Cerebellar nuclear complex (tissue), 1 donor: Measurements from ENCODE around the gene FLRT3.

Source experiments
- DNase-seq, 2 experiments: peaks; one replicate each; lab custom pipeline; 2025; lab: John Stamatoyannopoulos, UW

The FLRT3 gene

DNA sequence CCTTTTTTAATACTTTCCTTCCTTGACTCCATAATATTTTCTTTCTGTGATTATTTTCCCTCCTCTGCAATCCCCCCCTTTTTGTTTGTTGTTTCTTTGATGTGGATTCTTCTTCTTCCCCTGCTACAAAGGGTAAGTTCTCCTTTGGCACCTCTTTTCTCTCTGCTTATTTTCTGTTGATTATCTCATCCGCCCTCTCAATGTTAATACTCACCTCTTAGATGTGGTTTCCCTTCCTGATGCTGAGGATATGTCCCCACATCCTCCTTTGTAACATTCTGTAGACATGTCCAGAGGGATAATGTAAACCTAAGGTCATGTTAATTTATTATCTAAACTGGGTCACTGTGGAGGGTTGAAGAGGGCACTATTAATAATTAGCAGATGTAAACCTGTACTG, 17.7 kb downstream of the FLRT3 start:
- no peak for DNase-seq

DNA sequence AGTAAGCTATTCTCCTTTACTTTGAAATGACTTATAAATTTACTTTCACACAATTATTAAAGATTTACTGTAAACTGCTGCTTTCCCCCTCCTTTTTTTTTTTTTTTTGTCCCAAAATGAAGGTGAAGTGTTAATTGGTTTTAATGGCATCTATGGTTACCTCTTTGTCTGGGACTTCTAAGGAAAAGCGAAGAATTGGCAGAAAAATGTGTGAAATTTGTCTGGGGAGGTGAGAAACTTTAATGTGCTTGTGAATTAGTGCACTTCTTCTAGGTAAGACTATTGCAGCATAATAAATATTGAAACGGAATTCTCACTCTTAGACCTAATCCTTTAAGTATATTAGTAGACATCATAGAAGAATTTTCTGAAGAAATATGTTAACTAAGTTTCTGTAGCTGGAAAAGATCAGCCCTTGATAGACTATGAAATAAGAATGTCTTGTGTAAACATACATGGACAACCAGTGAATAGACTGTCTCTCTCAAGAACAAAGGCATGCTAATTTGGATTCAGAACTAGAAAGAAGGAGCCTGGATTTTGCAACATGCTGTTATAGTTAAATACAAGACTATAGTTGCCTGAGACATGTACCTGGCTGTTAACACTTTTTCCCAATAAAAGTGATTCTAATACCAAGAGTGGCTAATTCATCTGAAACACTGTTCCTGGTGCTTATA, 23.9 kb downstream of the FLRT3 start:
- no peak for DNase-seq

DNA sequence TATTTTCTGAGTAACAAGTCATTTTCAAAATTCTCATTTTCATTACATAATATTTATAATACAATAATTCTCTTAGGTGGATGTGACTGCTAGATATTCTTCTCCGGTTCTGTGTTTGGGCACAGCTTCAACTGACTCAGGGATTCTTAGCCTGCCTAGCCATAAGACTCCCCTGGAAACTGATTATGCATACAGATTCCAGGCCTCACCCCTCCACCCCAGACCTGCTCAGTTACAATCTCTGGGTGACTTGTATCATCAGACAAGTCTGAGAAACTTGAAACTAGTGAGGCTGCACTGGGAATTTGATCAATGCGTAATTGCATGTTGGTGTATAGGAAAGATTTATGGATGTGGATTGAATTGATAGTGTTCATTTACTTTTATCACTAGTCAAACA, 25.4 kb downstream of the FLRT3 start:
- DNase-seq = no peak

DNA sequence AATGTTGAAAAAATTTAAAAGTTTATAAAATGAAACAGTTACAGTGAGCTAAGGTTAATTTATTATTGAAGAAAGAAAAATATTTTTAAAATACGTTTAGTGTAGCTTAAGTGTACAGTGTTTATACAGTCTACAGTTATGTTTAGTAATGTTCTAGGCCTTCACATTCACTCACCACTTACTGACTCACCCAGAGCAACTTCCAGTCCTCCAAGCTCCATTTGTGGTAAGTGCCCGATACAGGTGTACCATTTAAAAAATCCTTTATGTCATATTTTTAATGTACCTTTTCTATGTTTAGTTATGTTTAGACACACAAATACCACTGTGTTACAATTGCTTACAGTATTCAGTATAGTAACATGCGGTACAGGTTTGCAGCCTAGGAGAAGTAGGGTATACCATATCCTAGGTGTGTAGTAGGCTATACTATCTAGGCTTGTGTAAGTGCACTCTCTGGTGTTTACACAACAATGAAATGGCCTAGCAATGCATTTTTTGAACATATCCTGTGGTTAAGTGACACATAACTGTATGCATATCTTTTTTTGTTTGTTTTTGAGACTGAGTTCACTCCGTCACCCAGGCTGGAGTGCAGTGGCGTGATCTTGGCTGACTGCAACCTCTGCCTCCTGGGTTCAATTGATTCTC, 26.3 kb downstream of the FLRT3 start:
- no peak for DNase-seq

DNA sequence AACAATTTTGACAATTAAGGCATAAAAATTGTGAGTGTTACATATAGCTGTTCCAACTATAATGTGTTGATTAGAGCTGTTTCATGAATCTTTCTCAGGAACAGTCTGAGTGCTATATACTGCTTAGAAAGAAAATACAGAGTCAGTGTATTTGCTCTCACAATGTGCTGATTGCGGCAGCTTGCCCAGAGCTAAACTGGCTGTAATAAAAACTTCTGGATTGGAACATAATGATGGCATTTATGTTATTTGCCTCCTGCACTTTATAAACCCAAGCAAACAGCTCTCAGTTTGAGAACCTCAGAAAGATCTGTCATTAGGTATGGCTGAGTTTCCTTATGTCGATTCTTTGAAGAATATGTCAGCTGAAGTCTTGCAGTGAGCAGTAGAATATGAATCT, 29.5 kb downstream of the FLRT3 start:
- DNase-seq = no peak

DNA sequence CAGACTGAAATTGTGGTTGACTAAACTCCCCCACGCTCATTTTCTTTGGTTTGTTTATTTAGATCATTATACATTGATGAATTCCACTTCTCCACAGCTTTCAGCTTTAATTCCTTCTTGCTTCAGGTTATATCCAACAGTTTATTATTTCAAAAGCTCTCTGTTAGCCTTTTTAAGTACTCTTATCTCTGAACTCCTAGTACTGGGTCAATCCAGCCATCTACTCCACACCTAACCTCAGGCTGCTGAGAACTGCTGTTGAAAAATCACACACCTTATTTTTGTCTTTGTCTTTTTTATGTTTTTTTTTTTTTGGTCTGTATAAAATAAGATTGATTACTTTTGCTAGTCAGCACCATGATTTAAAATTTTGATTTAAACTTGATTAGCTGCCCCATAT, 32.9 kb downstream of the FLRT3 start:
- no peak for DNase-seq

DNA sequence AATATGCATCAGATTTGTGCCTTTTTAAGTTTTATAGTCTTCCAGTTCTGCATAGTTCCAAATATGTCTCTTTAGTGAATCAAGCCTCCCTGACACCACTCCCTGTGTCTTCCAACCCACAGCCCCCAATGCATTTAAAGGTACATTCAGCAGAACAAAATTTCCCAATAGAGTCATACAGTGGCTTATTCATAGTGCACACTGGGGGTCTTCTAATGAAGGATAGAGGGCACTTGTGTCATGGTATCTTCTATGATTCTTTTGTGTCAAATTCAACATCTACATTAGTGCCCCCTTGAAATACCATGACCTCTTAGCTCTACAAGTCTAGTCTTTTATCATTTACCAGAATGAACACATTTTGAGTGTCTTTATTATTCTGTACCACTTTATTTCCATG, 33.8 kb downstream of the FLRT3 start:
- no peak for DNase-seq

DNA sequence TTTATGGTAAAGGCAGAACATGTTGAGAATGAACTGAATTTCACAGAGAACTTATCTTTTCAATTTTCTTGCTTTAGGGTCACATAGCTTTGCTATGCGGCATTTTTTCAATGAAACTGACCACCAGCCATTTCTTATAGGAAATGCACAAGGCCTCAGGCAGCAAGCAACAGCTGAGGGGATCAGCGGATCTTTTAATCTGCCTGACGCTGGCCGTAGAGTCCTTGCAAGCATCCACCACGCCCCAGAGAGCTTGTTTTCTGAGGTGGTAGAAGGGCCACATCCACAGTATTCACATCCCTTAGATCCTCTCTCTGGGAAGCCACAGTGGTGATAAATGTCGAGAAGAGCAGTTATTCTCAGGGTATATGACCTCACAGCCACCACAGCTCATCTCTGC, 34.3 kb downstream of the FLRT3 start:
- no peak for DNase-seq

DNA sequence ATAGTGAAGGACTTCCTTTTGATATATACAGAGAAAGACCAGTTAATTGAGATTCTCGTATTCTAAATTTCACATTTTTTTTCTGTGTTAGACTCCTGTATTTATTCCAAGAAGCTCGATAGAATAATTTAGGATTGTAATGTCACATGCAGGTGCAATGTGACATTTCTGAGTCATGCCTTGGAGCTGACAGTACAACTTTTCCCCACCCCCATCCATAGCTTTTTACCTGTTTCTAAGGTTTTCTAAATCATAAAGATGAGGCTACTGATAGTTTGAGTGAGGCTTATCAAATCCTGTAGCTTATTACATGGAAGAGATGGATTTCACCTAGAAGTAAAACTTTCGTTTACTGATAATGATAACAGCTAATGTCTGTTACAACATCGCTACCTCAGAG, 37.6 kb downstream of the FLRT3 start:
- DNase-seq = no peak

DNA sequence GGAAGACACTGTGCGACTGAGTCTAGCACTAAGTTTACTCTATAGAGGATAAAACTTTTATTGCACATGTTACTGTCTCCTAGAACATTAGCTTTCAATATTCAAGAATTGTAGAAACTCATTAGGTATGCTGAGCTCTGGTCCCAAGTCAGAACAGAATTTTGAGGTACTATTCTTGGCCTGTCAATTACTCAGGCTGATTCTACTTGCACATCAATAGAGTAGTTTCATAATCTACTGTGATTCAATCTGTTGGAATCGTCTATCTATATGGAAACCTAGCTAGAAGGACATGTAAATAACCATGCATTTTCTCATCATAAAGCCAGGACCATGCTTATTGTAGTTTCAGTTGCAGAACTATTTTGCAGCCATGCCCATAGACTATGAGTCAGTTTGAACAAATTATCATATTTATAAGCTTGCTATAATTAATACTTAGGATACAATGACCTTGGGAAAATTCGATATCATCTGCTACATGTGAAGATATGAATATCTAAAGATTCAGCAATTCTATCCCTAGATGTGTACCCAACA, 41.6 kb downstream of the FLRT3 start:
- DNase-seq = no peak

DNA sequence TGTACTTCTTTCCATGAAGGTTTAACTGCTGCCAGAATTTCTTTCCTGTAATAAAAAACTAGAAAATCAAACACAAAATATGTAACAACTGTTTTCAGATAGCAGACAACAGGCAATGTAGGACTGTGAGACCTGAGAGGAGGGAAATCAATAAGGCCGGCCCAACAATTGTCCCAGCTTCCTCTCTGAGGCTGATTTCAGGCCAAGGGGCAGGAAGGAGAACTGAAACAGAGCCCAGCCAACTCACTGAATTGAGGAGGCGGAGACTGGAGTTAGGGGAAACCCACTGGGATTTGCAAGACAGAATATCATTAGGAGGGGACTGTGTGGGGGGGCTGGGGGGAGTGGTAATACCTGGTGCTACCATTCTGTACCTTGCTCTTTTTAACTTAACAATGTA, 42.2 kb downstream of the FLRT3 start:
- no peak for DNase-seq

DNA sequence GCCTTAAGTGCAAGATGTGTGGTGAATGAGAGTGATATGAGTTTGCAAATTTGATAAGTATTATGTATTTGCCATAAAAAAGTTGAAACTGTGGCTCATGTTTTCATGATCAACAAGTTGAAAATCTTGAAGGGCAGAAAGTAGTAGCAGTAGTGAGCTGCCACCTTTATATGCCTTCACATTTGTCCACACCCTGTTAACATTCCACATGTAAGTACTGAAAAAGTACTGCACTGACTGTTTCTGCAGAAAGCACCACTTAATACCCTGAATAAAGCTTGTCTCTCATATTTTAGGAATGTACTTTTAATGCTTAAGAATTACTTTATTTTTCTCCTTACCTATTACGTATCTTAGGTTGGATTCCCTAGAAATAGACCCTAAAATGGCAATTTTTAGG, 45.9 kb downstream of the FLRT3 start:
- DNase-seq = no peak

DNA sequence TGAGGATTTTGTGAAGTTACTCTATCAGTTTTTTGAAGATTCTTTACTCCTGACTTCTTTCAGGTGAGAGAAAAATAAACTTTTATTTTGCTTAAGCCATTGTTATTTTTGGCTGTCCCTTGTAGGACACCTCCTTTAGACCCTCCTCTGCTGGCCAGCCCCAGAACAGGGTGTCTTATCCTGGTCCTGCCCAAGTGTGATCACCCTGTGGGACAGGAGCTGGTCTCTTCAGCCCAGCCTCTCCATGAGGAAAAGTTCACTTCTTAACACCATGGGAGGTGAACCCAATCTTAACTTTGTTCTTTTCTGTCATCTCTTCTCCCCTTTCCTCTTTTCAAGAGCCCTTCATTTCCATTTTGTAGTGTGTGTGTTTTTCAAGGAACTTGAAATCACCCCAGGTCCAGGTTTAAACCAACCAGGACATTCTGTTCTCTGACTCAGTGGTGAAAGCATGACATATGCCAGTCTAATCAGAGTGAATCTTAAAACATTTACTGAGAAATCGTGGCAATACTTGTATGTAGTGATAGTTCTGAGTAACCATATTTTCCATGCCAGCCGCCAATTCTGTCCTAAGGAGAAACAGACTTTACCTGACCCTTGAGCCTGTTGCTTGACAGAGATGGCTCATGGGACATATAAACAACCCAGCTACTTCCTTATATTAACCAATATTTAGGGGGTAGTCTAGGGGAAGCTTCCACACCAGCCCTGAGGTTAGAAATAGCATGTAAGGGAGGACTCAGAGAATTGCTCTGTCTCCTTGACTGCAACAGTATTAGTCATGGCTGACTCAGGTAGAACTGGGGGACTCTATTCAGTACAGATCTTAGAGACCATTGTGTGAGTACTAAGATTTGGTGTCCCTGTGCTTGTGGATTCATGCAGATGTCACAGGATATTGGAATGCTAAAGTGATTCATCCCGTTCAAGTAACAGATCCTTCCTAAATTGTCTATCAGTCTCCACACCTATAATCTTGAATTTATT, 48.8 kb downstream of the FLRT3 start:
- no peak for DNase-seq

DNA sequence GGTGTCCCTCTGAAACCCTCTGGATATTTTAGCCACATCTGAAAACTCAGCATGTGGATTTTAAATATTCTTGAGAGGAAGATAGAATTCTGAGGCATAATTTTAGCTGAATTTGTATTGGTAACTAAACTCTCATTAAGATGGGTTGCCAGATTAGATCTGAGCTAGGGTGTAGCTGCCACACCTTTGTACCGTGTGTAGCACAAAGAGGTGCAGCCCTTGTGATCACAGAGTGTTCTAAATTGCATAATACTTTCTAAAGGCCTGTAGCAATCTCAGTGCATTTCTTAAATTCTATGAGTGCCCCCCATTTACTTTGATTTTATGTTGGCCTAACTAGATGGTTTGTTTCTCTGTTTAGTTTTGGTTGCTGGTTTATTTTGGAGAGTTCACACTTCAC, 53.0 kb downstream of the FLRT3 start:
- DNase-seq = no peak

DNA sequence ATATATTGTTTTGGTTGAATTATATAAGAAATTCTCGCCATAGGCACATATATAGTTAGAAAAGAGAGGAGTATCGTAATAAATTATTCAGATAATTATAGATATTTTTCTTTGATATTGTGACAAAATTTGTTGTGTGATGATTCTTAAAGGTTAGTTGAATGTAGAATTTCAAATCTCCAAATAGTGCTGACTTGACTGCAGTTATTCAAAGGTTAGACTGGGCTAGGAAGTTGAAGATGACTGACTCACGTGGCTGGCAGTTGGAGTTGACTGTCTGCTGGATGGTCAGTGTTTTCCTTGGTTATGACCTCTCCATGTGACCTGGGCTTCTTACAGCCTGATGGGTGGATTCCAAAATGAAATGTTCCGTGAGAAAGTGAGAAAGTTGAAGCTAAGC, 55.3 kb downstream of the FLRT3 start:
- no peak for DNase-seq
